Uterus (tissue), 2 donors: ENCODE data around the gene CARD11.

Experiments used
- CTCF ChIP-seq, 4 experiments: fragments of 200-600 bp in 2 of 4; fragments of 450-650 bp in 2 of 4; sonication (generic) in 2 of 4; IDR thresholded peaks; one replicate each; pipeline ENCODE4 v1.5.1; 2016 to 2019; ENCODE audit warnings: antibody characterized with exemption in 4 of 4, mild to moderate bottlenecking in 2 of 4, moderate library complexity in 1 of 4
- POLR2A ChIP-seq, 2 donors: fragments of 450-650 bp; IDR thresholded peaks; one replicate each; pipeline ENCODE4 v1.6.1; 2016; ENCODE audit warnings: antibody characterized with exemption in 2 of 2, mild to moderate bottlenecking in 1 of 2, moderate library complexity in 1 of 2

- TF ChIP-seq POLR2A (IDR thresholded peaks at IDR 0.05) (no peak), CTCF (IDR thresholded peaks at IDR 0.05) (no peak)
These were observed 138.6 kb downstream of the CARD11 start for GRCh38 chr7:2905027-2905426.
